ENCODE measurements around the gene CCDC191.

CCDC191 gene, protein sequence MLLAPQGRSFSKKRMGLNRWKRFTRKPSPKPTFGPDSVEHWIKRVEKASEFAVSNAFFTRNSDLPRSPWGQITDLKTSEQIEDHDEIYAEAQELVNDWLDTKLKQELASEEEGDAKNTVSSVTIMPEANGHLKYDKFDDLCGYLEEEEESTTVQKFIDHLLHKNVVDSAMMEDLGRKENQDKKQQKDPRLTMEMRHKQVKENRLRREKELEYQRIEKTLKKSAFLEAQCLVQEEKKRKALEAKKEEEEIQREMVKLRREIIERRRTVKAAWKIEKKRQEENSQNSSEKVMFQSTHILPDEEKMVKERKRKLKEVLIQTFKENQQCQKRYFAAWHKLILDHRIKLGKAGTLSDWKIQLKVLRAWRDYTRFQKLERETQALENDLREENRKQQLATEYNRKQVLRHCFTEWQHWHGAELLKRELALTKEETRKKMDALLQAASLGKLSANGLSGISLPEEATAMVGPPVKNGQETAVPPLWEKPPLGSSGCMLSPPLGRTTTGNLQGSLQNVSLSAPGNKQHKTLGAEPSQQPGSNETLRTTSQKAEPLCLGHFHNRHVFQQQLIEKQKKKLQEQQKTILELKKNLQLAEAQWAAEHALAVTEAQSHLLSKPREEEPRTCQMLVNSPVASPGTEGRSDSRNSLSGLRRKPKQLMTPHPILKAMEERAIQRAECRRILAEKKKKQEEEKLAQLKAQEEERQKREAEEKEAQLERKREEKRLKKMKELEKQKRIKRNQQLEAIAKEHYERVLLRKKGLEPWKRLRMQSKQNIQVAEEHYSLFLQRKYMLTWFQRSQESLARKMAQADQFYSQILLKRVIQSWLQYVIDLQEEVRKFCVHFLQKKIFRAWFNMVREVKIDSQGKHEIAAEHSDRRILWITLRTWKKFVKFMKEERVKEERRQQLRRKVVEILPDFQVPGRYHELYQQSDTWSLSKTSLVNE

DNA sequence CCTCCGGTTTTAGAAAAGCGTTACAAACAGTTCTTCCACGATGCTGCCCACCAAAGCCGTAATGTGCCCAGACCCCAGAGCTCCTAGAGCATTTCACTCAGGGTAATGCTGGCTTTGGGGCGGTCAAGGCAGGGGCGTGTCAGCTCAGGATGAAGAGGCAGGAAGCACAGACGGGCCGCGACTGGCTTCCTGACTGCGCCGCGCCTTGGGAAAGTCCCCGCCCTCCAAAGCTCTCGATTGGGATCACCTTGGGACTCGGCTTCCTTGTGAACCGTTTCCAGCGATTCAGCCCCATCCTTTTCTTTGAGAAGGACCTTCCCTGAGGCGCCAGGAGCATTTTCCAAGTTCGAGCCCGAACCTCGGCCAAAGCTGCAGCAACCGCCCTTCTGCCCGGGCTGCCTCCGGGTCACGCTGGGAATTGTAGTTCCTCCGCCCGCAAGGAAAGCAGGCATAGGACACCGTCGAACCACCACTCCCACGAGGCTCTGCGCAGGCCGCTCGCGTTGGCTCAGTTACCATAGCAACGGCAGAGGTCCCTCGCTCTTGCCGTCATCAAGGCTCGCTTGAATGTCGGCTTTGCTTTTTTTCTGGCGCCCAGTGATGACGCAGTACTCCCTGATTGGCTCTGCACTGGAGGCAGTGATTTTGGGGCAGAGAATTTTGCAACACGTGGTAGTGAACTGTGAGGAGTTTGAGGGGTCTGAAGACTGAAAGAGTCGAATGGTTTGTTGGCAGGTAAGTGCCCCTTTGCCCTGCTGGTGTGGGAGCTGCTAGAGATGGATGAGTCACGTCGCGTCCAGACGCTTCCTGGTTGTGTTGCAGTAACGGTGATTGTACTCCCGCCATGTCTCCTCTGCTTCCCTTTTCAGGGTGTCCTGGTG is at the start of gene CCDC191, which contains the start of gene QTRT2:
Gene CCDC191, minus strand, starts transcription at position 397 of the 881 bp plus-strand sequence. Its CDS starts 60 bp downstream, at position 337.
Gene QTRT2, plus strand, starts transcription at position 608 of the 881 bp plus-strand sequence. CDS start 8,521 bp downstream, outside the sequence.
- peak; percentile 98 for DNase-seq

DNA sequence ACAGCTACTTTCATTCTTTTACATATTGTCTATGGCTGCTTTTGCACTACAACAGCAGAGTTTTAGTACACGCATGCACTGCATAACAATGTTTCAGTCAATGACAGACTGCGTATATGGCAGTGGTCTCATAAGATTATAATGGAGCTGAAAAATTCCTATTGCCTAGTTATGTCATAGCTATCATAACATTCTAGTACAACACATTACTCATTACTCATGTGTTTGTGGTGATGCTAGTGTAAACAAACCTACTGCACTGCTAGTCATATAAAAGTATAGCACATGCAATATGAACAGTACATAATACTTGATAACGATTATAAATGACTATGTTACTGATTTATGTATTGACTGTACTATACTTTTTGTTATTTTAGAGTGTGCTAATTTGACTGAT is 48.1 kb upstream of the CCDC191 start:
- no peak for DNase-seq

DNA sequence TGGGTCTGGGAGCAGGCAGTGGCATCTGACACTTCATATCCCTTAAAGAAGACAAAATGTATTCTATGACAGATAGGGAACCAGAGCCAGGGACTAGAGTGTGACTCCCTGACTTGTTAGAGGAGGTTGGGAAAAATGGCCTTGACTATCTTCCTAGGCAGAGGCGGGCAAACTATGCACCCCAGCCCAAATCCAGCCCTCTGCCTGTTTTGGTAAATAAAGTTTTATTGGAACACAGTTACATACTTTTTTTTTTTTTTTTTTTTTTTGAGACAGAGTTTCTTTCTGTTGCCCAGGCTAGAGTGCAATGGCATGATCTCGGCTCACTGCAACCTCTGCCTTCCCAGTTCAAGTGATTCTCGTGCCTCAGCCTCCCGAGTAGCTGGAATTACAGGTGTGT is 47.5 kb upstream of the CCDC191 start:
- DNase-seq = no peak

DNA sequence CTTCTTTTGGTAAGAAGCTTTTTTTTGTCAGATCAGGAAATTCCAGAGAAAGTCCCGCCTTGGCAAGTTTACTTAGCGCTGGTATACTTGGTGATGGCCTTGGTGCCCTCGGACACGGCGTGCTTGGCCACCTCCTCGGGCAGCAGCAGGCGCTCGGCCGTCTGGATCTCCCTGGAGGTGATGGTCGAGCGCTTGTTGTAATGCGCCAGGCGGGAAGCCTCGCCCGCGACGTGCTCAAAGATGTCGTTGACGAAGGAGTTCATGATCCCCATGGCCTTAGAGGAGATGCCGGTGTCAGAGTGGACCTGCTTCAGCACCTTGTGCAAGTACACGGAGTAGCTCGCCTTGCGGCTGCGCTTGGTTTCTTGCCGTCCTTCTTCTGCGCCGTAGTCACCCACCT is 46.9 kb upstream of the CCDC191 start:
- no peak for DNase-seq

DNA sequence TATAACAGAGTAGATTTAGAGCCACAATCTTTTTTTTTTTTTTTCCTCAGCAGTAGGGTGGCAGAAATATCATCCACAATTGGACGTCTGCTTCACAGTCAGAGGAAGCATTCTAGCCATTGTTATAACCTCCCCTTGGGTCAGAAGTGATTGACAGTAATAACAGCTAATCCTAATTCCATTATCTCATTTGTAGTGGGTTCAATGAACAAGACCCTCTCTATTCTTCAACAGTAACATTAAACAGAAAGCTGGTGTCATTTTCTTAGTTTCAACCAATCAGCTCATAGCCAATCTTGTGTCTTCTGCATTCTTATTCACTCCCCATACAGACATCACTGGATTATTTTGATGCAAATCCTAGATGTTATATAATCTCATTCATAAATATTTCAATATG is 44.8 kb upstream of the CCDC191 start:
- DNase-seq = no peak

DNA sequence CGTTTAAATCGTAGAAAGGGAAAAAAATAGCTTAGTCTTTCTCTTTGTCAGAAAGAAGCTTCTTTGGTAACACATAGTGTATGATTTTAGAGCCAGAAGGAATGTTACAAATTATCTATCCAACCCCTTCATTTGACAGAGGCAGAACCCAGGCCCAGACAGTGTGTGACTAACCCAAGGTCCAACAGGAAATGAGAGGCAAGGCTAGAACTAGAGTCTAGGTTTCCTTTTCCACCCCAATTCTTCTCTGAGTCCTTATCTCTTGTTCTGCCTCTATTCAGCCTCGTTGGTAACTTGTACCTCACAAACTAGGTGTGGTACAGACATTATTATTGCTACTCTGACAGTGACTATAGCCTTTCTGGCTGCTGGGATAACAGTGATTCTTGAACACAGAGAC is 39.5 kb upstream of the CCDC191 start:
- no peak for DNase-seq

DNA sequence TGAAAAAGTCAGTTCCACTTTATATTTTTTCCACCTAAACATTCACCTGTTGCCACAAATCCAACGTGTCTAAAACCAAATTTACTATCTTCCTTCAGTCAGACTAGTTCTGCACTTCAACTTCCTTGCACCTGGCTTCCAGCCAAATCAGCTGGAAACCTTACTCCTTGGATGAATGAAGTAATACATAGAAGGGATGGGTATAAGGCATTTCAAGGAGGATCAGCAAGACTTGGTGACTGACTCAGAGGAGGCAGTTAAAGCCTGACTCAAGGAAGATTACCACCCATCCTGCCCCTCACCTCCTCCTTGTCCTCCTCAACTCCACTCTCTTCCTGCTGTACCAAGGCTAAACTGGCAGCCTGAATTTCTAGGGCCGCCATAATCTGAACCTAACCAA is 37.3 kb upstream of the CCDC191 start:
- DNase-seq = no peak

DNA sequence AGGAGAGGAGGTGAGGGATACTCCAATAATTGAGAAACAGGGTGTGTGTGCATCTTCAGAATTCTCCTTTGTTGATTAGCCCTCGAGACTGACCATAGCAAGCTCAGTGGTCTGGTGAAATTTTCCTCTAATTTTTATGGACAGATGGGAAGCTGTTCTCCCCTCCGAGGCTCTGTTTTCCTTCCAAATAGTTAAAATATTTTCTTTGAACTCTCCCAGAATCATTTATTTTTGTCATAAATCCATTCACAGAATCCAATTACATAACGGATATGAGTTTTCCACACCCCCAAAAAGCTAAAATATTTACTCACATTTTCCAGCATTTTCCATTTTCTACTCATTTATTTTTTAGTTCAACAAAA is 36.7 kb upstream of the CCDC191 start:
- DNase-seq = no peak

DNA sequence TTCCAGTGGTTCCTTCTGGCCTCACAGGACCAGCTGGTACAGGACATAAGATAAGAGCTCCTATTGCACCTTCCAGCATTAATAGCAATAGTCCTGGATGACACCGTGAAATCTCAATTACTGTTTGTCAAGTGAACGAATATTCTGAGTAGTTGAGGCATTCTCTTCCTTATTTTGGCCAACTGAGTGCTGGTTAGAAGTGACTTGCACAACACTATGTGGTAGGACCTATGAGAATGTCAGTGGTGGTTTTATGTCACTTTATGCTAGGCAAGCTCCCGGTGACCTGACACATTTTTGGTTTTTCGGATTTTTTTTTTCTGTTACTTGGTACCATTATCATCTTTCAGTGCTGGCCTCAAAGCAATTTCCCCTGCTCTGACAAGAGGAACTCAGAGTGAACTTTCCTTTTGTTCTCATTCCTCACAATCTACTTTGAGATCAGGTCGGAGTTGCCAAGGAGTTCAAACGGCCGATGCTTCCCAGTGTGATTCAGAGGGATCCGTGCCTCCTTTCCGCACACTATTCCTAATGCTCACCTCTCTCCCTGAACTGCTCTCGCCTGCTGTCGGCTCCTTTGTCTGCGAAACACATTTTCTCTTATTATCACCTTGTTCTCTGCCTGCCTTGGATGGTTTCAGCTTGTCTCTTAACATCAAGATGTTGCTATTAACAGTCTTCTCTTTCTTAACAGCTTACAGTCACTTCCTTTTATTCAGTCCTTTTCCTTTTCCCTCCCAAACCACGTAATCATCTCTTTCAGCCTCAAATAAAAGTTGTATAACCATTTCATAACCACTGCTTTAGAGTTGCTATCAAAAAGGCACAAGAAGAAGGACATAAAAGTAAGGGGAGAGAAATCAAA is 36.1 kb upstream of the CCDC191 start:
- no peak for DNase-seq

DNA sequence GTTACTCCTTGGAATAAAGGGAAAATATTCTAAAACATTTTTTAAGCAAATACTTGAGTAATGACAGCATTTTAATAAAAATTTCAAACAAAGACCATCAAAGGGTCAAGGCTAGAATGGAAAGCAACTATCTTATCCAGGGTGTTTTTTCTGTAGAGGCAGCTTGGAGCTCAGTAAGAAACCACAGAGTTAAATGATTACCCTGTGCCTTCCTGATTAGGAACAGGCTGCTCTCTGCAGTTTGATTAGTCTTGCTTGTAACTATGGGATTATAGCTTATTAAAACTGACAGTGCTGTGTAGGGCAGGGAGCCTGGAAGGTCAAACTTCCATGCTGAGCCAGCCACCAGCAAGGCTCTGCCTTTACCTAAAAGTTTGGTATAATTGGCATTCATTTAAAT is 33.3 kb upstream of the CCDC191 start:
- DNase-seq = no peak

DNA sequence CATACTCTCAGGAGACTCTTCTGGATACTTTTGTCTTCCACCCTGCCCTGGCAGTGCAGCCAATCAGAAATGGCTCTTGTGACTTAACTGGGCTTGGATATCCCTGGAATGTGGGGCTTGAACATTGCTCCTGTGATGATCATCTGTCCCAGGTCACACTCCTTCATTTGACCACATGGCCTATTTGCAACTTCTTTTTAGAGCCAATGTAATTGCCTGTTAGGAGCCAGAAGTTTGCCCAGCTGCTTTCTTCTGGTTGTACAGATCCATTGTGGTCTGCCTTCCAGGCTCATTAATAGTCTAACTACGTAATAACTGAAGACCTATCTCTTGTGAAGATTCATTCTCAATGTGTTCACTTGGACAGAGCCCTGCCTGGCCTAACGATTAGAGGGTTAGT is 30.0 kb upstream of the CCDC191 start:
- DNase-seq = no peak

DNA sequence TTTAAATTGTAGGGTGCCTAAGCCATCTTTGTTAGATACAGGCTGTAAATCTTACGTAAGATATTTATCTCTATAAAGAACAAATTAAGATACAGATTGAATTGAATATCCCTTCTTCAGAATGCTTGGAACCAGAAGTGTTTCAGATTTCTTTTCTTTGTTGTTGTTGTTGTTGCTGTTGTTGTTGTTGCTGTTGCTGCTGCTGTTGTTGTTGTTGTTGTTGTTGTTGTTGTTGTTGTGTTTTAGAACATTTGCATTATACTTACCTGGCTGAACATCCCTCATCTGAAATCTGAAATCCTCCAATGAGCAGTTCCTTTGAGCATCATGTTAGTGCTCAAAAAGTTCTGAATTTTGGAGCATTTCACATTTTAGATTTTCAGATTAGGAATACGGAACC is 26.8 kb upstream of the CCDC191 start:
- no peak for DNase-seq

DNA sequence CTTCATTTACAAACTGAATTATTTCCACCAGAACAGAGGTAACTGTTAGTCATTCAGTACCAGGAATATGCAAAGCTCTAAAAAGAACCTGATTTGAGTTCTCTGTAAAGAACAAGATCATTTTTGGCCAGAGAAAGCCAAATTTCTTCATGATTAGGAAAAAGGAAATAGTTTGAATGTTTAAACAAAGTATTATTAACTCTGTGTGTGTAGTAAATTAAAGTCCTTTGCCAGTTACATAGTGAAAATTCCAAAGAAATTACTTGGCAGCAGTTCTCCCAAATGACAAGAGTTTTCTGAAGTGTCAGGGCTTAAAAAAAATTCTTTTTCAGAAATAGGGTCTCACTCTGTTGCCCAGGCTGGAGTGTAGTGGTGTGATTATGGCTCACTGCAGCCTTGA is 24.7 kb upstream of the CCDC191 start:
- no peak for DNase-seq

DNA sequence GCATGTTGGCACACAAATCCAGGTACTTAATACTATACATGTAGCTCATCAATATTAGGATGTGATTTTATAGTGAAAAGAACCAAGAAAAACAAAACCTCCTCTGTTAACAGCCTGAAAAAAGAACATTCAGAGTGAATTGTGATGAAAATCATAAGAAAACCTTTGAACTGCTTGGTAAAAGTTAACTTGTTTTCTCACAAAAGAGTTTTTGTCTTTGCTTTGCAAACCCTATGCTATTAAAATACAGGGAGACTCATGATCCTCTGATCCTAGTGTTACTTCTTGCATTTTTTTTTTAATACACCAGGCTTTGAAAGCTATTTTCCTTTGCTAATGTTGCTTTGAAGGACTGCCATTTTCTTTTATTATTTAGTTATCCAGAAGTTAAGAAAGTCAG is 23.9 kb upstream of the CCDC191 start:
- DNase-seq = no peak

DNA sequence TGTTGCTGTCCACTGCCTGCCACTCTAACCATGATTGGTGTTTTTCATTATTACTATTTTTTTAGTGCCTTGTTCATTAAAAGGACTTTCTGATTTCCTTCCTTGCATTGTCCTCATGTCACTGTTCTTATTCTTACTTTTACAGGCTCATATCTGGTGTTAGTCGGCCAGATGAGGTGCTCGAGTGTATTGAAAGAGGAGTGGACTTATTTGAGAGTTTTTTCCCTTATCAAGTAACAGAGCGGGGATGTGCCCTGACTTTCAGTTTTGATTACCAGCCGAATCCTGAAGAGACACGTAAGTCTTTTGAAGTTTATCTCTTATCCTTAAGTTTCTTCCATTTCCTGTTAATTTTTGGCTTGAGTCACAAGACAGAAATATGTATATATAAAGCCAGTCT is 23.4 kb upstream of the CCDC191 start:
- no peak for DNase-seq

DNA sequence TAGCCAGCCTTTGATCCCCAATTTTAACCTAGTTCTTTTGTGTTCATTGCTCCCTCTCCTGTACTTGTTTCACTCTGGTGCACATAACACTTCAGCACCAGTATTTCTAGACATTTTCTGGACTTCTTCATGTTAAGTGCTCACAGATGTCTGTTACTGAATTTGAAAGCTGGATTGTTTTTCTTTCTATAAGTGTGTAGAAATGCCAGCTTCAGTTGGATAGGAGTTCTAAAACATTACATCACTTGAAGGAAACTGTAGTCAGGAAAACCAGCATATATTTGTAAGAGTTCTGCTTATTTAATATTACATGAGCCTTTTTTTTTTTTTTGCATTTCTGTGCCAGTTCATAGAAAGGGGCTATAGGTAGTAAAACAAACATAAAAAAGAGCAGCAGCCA is 21.8 kb upstream of the CCDC191 start:
- DNase-seq = no peak

DNA sequence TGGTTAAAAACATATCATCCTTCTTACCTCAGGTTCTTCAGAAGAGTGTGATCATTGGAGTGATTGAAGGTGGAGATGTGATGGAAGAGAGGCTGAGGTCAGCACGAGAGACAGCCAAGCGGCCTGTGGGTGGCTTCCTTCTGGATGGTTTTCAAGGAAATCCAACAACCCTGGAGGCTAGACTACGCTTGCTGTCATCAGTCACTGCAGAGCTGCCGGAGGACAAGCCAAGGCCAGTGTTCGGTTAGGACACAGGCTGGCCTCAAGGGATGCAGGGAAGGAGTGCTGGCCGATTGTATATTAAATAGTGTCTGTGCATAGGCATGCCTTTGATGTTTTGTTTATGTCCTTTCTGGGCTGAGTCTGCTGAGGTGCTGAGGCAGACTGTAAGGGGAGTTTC is 20.4 kb upstream of the CCDC191 start:
- DNase-seq = no peak

DNA sequence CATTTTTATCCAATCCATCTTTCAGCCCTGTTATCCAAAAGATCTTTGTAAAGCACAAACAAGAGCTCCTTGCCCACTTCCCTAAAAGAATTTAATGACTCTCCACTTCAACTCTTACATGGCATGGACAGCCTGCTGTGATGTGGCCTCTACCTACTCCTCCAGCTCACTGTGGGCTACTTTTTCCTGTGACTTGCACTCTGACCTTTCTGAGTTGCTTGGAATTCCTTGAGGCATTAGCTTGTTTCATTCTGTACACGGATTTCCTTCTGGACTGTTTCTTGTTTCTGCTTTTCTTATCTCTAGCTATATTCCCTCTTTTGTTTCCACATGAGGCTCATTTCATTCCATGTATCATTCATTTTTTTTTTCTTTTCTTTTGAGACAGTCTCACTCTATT is 15.5 kb upstream of the CCDC191 start:
- DNase-seq = no peak

DNA sequence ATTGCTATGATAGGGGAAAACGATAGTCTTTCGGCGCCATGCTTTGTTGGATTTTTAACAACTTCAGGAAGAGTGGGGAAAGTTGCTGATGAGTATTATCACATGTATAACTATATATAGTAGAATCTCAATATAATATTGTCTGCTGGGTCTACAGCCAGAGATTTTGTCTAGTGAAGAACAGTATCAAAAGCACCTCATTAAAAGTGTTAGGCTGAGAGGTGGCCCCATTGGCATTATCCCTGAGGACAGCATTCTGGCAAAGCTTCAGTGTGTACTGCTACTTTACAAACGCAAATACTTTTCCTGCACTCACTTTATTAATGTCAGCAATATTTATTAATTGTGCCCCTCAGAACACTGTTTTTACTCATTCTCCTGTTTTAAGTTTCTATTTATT is 12.0 kb upstream of the CCDC191 start:
- DNase-seq = no peak

DNA sequence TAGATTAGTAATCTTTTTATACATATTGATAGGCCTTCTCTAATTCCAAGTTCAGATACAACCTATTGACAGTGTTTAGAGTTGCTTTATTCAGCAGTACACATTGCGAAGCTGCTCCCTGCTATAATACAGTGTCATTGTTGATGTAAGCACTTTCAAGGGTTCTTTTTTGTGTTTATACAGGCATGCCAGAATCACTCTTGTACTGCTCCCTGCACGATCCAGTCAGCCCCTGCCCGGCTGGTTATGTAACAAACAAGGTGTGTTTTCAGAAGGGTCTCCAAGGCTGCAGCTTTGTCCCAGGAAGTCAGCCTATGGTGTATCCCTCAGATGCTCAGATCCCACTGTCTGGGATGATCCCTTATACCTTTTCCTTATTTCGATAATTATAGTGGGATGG is 11.5 kb upstream of the CCDC191 start:
- no peak for DNase-seq

DNA sequence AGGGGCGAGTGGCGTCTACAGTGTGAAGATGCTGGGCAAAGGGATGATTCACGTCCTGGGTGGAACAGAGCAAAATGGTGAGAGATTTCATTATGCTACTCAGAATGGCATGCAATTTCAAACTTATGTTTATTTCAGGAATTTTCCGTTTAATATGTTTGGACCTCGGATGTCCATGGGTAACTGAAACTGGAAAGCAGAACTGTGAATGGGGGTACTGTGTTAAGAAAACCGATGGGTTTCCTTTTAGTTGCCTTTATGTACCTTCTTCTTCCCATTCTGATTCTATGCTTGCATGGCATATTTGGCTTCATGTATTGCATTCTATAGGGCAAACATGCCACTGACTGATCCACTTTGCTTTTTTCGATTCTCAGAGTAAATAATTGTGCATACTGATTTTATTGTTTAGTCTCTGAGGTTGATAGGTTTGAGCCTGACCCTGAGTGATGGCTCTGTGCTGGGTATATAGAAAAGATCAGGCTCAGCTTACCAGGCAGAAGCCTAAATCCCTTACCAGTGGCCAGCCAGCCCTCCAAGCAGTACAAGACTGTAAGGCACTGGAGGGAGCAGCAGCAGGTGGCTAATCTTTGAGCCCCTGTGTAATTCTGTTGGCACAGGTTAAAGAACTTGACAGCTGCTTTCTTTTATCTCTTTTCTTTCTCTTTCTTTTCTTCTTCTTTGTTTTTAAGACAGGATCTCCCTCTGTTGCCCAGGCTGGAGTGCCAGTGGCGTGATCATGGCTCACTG is 4.8 kb upstream of the CCDC191 start:
- no peak for DNase-seq

All from DMS79 (cell line).